Cortex of kidney (tissue), 1 donor: ENCODE data around the gene CRYBG1.
"Not testable (repeated sequence)": the region's sequence is repeated elsewhere in the genome, so short reads cannot be mapped to it uniquely, and the experiment has no call there.

Experiments
- DNase-seq: peaks from one replicate; lab custom pipeline; 2025; lab: John Stamatoyannopoulos, UW

CRYBG1 gene

DNA sequence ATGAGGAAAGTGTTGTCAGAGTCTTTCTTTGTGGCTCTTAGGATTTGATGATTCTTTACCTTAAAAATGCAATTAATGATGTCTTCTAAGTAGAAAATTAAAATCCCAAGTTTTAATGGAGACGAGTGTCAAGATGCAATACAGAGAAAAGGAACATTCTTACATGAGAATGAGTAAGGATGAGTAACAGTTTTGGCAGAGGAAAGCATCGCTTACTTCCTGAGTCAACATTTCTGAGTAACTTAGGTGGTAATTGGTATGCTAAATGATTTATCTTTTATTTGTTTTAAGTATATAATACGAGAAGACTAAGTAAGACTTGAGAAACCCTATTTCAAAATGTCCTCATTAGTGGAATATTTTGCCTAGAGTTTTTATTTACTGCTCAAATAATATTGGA is 167.5 kb downstream of the CRYBG1 start:
- no peak for DNase-seq

DNA sequence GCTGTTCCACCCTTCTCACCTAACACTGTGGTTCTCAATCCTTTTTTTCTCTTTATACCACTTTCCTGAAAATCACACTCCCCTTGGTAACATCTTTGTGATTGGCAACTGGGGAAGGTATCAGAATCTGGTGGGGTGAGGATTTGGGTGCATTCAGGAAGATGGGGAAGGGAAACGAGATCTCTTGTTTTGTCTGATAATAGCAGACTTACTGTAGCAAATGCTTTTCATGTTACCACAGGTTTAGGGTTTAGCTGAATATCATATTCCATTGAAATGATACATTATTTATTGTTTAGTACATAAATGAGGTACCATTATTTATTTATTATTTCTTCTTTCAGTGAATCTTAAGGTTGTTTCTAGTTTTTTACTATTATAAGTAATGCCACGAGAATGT is 168.0 kb downstream of the CRYBG1 start:
- no peak for DNase-seq

GRCh38 chr6:106529438-106529837 is 168.9 kb downstream of the CRYBG1 start:
- DNase-seq, result no peak

GRCh38 chr6:106530026-106530425 is 169.5 kb downstream of the CRYBG1 start:
- DNase-seq, result no peak

GRCh38 chr6:106530502-106530901 is 170.0 kb downstream of the CRYBG1 start:
- no peak for DNase-seq

GRCh38 chr6:106533054-106533453 is 172.5 kb downstream of the CRYBG1 start:
- DNase-seq, result no peak

GRCh38 chr6:106534004-106534403 is 173.5 kb downstream of the CRYBG1 start:
- no peak for DNase-seq

GRCh38 chr6:106534564-106534982 is 174.1 kb downstream of the CRYBG1 start:
- DNase-seq, result no peak

DNA sequence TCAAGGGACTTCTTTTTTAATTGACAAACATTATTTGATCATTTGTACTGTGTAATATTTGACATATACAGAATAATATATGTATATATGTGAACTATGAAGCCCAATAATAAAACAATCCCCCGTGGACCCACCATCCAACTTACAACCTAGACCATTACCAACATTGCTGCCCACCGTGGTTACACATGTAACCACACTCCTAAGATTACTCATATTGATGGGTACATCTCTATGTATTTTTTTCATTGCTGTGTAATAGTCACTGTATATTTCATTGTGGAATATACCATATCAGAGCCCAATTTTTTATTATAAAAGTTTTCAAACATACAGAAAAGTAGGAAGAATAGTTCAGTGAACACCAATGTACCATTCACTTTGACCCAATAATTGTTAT is 174.5 kb downstream of the CRYBG1 start:
- DNase-seq, result no peak

DNA sequence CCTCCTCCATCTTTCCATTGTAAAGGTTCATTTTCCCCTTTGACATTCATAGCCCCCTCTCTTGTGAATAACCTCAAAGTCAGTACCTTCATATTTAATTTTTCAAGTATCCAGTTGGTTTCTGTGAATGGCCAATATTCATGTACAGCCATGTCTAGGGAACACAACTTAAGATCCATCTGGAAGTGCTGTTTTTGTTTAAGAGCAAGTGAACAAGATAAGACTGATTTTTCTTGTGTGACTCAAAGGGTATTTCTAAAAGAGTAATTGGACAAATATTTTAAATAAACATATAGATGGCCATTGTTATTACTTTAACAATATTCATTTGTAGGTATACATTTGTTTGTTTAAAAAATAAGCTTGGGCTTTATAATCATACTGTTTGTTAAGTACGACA is 175.8 kb downstream of the CRYBG1 start:
- DNase-seq, result no peak

DNA sequence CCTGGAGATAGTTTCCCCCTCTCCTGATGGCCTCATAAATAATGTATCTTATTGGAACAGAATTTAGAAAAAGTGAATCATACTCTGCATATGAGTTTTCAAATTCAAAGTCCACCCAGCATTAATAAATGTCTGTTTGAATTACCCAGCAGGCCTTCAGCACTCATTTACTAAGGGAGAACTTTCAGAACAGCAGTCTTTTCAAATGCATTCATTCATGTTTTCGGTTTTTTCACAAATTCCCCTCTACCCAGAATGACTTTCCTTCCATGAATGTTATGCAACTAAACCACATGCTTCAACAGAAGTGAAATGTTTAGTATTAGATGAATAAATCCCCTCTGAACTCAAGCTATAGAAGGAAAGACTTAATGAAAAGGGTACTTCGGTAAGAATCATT is 176.3 kb downstream of the CRYBG1 start:
- no peak for DNase-seq

DNA sequence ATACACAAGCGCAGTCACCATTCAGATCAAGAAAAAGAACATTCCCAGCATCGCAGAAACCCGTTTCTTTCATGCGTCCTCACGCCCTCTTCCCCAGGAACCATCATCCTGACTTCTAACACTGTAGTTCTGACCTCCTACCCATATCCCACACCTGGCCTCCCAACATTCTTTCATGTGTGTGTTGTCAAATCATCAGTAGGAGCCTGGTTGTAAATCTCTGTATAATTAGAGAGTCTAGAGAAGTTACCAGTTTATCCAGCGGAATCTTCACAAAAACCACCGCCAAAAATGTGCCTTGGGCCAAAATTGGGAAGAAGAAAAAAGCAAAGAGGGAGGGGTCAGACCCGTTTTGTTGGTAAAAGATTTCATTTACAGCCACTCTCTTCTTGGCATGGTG is 177.1 kb downstream of the CRYBG1 start:
- DNase-seq, result no peak

- no peak for DNase-seq
Measured at GRCh38 chr6:106538145-106538544, 177.6 kb downstream of the CRYBG1 start.

GRCh38 chr6:106539936-106540335 is 179.4 kb downstream of the CRYBG1 start:
- DNase-seq, result no peak

DNA sequence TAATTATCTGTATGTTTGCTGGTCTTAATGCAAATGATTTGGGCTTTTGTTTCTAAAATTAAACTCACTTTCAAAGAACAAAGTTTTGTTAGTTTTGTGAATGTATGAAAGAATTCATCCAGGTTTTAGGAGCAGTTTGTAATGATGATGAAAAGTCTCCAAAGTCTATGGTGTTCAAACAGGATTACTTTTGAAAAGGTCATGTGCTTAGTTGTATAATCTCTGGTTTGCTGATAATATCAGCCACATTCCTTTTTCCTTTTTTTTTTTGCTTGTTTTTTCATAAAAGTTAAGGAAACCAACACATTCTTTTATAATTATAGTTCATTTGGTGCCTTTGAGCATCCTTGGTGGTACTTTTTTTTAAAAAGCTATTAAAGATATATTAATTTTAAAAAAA is 179.9 kb downstream of the CRYBG1 start:
- DNase-seq, result no peak

DNA sequence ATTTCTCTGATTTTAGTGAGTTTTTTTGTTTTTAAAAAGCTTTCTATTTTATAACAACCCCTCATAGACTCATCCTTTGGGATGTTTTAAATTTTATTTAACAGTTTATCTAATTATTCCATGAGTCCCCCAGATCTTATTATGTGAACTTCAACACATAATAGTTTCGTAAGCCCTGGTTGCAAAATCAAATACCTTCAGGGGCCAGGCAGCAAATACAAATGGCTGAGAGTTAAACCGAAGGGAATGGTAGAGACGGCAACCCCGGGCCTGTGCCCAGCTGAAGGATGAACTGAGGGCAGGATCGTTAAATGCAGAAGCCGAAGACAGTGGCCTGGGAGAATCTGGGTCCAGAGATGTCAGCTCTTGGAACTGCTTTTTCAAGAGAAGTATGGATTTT is 180.4 kb downstream of the CRYBG1 start:
- no peak for DNase-seq

DNA sequence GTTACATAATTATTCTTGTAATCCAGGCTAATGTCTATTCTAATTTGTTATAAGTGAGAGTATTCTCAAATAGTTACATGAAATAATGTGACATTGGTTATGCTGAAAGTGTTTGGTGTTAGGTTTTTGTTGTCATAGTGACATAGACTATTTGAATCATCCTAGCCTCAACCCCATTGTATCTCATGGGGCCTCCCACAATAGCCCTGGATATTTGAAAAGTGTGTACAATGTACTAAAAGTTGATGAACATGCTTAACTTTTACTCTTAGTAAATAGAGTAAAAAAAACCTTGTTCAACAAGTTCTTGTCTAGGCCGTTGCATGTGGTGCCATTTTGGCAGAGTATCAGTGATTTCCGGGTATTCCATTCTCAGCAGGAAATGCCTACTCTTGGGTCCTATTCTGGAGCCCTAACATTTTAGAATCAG is 185.8 kb downstream of the CRYBG1 start:
- DNase-seq, result no peak

DNA sequence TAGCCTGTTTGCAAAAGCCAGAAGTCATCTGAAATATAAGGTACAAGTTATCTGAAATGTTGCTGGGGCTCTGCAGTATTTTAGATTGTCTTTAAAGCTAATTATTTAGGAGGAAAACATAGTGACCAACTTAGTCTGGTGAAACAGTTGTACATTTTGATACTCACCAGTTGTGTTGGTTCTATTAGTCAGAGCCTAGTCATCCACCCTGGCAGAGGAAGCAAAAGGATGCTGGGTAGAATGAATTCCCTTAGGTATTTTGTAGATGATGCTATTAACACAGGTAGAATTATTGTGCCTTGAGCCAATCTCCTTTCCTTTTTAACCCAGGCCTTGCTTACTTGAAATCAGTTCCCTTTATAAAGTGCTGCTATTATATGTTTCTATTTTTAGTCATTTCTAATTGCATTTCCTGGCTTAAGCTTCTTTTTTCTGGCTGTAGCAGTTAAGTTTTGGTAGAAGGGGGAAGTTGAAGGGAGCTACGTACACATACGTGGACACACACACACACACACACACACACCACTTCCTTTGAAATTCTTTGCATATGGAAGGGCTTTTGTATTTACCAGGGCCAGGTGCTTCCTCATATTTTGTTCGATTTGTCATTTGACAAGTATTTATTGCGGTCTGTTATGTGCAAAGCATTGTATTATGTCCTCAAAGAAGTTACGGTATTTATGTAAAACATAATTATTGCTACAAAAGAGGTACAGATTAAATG is 186.3 kb downstream of the CRYBG1 start:
- no peak for DNase-seq

- no peak for DNase-seq
Measured at GRCh38 chr6:106547601-106548453, 187.3 kb downstream of the CRYBG1 start.

GRCh38 chr6:106548926-106549455 is 188.5 kb downstream of the CRYBG1 start:
- not testable (repeated sequence) for DNase-seq

- no peak for DNase-seq
Measured at GRCh38 chr6:106549521-106549920, 189.0 kb downstream of the CRYBG1 start.

GRCh38 chr6:106551155-106551554 is 190.6 kb downstream of the CRYBG1 start:
- no peak for DNase-seq

DNA sequence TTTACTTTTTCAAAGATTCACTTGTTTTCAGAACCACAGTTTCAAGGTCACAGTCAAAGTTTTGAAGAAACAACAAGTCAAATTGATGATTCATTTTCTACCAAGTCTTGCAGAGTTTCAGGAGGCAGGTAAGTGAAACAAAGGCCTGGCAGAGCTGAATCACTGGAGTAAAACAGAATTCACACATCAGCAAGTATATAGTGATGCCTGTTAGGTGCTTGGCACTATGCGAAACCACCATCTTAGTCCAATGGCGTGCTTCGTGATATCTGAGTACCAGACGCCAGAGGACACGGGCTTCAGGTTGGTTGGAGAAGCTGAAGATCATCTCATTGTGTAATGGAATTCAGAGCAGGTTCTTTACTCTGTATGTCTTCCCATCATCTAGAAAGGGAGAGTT is 192.9 kb downstream of the CRYBG1 start:
- no peak for DNase-seq
